ENCODE measurements around the gene PTPN2. TPM values are rescaled to one million over a fixed set of nuclear protein-coding genes. Genes with fewer than 3 reads are reported as not detected.

PTPN2 gene
- total RNA-seq, 1 donor from 2014 or later = 11.0 TPM

GRCh38 chr18:12769644-12770440 is 114.2 kb downstream of the PTPN2 start:
- no peak for TF ChIP-seq CTCF (IDR thresholded peaks at IDR 0.05; ENCODE audit: borderline replicate concordance)
- H3K4me3 ChIP-seq = no peak overlapping the region
- no peaks in the 10 kb centered on the region for H3K27me3 ChIP-seq (ENCODE audit: low read depth)
- DNase-seq = no peak
- H3K9me3 ChIP-seq (replicated peaks) = no peaks in the 10 kb centered on the region
- no peaks in the 10 kb centered on the region for H3K4me1 ChIP-seq
- H3K36me3 ChIP-seq = no peaks in the 10 kb centered on the region
- intact Hi-C loops (cut with micrococcal nuclease) = no loop called here
- no peak overlapping the region for H3K27ac ChIP-seq (replicated peaks)

- Histone ChIP-seq H3K9me3 (replicated peaks) (no peaks in the 10 kb centered on the region), H3K4me1 (no peaks in the 10 kb centered on the region), H3K36me3 (no peaks in the 10 kb centered on the region), H3K4me3 (no peak overlapping the region), H3K27ac (replicated peaks) (no peak overlapping the region), H3K27me3 (ENCODE audit: low read depth) (no peaks in the 10 kb centered on the region)
- DNase-seq = no peak
- intact Hi-C loops (cut with micrococcal nuclease) = no loop called here
- TF ChIP-seq CTCF (IDR thresholded peaks at IDR 0.05; ENCODE audit: borderline replicate concordance) = no peak
Measured at GRCh38 chr18:12769136-12769535, 114.9 kb downstream of the PTPN2 start.

GRCh38 chr18:12768625-12769024 is 115.4 kb downstream of the PTPN2 start:
- no peak for DNase-seq
- intact Hi-C loops (cut with micrococcal nuclease) = no loop called here
- Histone ChIP-seq H3K27ac (replicated peaks) (no peak overlapping the region), H3K4me3 (no peak overlapping the region), H3K27me3 (ENCODE audit: low read depth) (no peaks in the 10 kb centered on the region), H3K9me3 (replicated peaks) (no peaks in the 10 kb centered on the region), H3K36me3 (no peaks in the 10 kb centered on the region), H3K4me1 (no peaks in the 10 kb centered on the region)
- no peak for TF ChIP-seq CTCF (IDR thresholded peaks at IDR 0.05; ENCODE audit: borderline replicate concordance)

GRCh38 chr18:12767580-12768155 is 116.4 kb downstream of the PTPN2 start:
- H3K27ac ChIP-seq (replicated peaks) = no peak overlapping the region
- H3K4me1 ChIP-seq = no peaks in the 10 kb centered on the region
- no peak overlapping the region for H3K4me3 ChIP-seq
- no peaks in the 10 kb centered on the region for H3K9me3 ChIP-seq (replicated peaks)
- no peaks in the 10 kb centered on the region for H3K36me3 ChIP-seq
- DNase-seq = no peak
- intact Hi-C loops (cut with micrococcal nuclease) = no loop called here
- no peak for TF ChIP-seq CTCF (IDR thresholded peaks at IDR 0.05; ENCODE audit: borderline replicate concordance)
- no peaks in the 10 kb centered on the region for H3K27me3 ChIP-seq (ENCODE audit: low read depth)

- H3K4me3 ChIP-seq = no peak overlapping the region
- no peaks in the 10 kb centered on the region for H3K36me3 ChIP-seq
- no peaks in the 10 kb centered on the region for H3K9me3 ChIP-seq (replicated peaks)
- no peak for TF ChIP-seq CTCF (IDR thresholded peaks at IDR 0.05; ENCODE audit: borderline replicate concordance)
- no peak for DNase-seq
- intact Hi-C loops (cut with micrococcal nuclease) = no loop called here
- no peak overlapping the region for H3K27ac ChIP-seq (replicated peaks)
- no peaks in the 10 kb centered on the region for H3K27me3 ChIP-seq (ENCODE audit: low read depth)
- H3K4me1 ChIP-seq = no peaks in the 10 kb centered on the region
Measured at GRCh38 chr18:12766986-12767433, 117.0 kb downstream of the PTPN2 start.
